ENCODE data around the gene OLIG1. TPM values are rescaled to one million over a fixed set of nuclear protein-coding genes. Genes with fewer than 3 reads are reported as not detected.
A peak's percentile ranks its signal among the peaks of the same experiment; 100 is the strongest.

OLIG1 gene
- total RNA-seq, 1 donor from 2014 or later, result not detected

- DNase-seq (ENCODE audit: low read depth in 2 of 2), result no peak
These were observed 6.5 kb upstream of the OLIG1 start for GRCh38 chr21:33063375-33063883.

DNA sequence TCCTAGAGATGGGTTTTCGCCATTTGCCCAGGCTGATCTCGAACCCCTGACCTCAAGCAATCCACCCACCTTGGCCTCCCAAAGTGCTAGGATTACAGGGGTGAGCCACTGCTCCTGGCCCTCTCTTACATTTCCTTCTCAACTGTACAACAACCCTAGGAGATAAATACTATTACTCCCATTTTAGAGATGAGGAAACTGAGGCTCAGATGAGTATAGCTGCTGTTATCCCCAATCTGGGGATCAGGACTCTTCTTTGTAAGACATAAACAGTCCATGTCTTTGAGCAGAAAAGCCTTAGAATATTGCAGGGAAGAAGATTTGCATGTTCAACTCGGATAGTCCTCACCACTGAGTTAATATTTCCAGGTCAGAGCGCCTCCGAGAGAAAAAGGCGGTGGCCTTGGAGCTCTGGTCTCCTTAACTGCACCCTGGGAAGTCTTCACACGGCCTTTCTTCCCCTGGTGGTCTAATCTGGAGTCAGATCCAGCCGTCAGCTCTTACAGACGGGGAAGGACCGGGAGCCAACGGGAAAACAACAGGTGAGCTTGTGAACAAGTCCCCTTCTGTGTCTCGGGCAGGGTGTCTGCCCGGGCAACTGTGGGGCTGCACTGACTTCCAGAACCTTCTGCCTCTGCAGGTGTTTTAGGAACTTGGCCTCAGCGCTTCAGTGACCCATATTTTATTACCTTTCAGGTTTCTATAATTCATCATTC is 5.9 kb upstream of the OLIG1 start:
- no peak for DNase-seq (ENCODE audit: low read depth in 2 of 2)

- no peak for DNase-seq (ENCODE audit: low read depth in 2 of 2)
These were observed 5.1 kb upstream of the OLIG1 start for GRCh38 chr21:33064623-33065390.

- no peak for DNase-seq (ENCODE audit: low read depth in 2 of 2)
These were observed 2.9 kb upstream of the OLIG1 start for GRCh38 chr21:33067043-33067442.

GRCh38 chr21:33067457-33067856 is 2.5 kb upstream of the OLIG1 start:
- DNase-seq (ENCODE audit: low read depth in 2 of 2), result no peak

- DNase-seq (ENCODE audit: low read depth in 2 of 2), result no peak
These were observed 698 bp upstream of the OLIG1 start for GRCh38 chr21:33069243-33069642.

DNA sequence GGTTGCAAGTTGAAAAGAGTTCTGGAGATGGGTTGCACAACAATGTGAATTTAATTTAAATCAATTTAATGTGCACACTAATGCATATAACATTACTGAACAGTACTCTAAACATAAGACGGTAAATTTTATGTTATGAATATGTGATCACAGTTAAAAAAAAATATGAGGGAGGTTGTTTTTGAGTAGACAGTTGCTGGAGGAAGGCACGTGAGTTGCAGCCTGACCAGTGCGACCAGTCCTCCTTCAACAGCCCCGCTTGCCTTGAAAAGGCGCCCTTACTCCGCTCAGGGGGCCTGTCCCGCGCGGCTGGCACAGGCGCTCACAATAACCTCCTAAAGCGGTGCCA is 322 bp upstream of the OLIG1 start:
- no peak for DNase-seq (ENCODE audit: low read depth in 2 of 2)

DNA sequence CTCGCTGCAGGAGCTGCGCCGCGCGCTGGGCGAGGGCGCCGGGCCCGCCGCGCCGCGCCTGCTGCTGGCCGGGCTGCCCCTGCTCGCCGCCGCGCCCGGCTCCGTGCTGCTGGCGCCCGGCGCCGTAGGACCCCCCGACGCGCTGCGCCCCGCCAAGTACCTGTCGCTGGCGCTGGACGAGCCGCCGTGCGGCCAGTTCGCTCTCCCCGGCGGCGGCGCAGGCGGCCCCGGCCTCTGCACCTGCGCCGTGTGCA is 730 bp downstream of the OLIG1 start:
- no peak for DNase-seq (ENCODE audit: low read depth in 2 of 2)

DNA sequence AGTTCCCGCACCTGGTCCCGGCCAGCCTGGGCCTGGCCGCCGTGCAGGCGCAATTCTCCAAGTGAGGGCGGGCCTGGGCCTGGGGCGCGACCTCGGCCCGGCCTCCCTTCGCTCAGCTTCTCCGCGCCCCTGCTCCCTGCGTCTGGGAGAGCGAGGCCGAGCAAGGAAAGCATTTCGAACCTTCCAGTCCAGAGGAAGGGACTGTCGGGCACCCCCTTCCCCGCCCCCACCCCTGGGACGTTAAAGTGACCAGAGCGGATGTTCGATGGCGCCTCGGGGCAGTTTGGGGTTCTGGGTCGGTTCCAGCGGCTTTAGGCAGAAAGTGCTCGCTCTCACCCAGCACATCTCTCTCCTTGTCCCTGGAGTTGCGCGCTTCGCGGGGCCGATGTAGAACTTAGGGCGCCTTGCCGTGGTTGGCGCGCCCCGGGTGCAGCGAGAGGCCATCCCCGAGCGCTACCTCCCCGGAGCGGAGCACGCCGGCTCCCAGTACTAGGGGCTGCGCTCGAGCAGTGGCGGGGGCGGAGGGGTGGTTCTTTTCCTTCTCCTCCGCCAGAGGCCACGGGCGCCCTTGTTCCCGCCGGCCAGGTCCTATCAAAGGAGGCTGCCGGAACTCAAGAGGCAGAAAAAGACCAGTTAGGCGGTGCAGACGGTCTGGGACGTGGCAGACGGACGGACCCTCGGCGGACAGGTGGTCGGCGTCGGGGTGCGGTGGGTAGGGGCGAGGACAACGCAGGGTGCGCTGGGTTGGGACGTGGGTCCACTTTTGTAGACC is 1.2 kb downstream of the OLIG1 start:
- DNase-seq (ENCODE audit: low read depth in 2 of 2), result no peak

GRCh38 chr21:33071770-33072306 is 1.9 kb downstream of the OLIG1 start:
- DNase-seq (ENCODE audit: low read depth in 2 of 2), result peak in 1 of 2 donors; percentile 17

DNA sequence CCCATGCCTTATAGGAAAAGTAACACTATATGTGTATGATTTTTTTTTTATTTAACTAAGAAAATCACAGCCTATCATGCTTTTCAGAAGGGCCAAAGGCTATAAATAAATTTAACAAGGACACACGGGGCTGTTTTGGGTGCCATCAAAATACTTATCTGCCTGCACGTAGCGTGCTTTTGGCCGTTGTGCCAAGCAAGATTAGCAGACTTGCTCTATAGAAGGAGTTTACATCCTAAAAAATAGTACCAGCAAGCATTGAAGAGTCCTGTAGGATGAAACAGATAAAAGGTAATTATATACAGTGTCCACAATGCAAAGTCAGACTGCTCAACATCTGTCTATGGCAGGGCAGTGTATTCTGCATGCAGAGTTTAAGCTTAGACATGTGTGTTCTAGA is 3.7 kb downstream of the OLIG1 start:
- DNase-seq (ENCODE audit: low read depth in 2 of 2), result no peak

GRCh38 chr21:33075128-33075527 is 5.2 kb downstream of the OLIG1 start:
- DNase-seq (ENCODE audit: low read depth in 2 of 2), result no peak

GRCh38 chr21:33075596-33076195 is 5.8 kb downstream of the OLIG1 start:
- no peak for DNase-seq (ENCODE audit: low read depth in 2 of 2)

DNA sequence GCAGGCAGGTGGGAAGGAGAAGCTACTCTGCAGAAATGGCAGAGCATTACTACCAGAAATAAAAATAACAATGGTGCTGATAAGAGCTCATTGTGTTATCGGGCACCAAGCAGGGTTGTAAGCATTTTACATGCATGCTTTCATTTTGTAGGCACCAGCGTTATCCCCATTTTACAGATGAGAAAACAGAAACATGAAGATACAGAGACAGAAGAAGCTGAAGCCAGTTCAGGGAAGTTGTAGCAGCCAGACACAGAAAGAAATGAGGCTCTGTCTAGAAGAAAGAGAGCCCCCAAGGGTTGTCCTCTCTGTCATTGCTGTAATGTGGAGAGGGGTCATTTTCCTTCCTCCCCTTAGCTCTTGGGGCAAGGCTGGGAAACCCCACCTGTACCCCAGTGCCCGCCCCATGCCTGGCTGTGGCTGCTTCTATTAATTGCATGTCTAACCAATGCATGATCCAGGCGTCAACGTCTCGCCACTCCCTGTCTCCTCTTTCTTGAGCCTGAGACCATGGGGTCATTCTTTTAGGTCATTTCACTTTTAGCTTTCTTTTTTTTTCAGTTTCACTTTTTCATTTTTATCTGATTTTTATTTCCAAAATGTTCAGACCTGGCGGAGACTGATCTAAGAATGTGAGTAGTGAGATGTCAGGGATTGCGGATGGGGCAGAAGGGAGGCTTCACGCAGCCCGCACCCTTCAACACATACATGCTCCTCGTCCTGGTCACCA is 6.8 kb downstream of the OLIG1 start:
- DNase-seq (ENCODE audit: low read depth in 2 of 2), result no peak

DNA sequence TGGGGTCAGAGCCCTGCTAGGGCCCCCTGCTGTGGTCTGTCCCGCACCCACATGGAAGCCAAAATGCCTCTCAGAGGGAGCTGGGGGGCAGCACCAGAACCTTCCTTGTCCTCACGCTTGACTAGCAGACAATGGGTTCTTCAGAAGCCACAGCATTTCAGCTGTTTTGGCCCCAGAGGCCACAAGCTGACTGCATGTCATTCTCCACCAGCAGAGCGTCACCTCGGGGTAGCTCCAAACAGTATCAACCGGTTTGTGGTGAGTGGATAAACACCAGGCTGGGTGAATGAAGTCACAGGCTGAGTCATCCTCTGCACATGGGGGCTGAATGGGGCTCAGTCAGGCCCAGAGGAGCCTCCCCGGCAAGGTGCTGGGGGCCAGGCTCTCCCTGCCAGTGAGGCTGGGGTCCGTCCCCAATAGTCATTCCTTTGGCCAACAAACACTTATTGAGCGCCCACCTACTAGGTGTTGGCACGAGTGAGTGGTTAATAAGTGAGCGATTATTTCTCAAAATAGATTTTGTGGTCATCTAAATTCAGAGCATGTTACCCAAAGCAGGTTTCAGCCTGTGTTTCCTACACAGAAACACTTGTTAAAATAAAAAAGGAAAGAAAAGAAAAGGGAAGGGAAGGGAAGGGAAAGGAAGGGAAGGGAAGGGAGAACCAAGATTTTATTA is 9.1 kb downstream of the OLIG1 start:
- peak in 1 of 2 donors; percentile 12 for DNase-seq (ENCODE audit: low read depth in 2 of 2)

- no peak for DNase-seq (ENCODE audit: low read depth in 2 of 2)
These were observed 10.4 kb downstream of the OLIG1 start for GRCh38 chr21:33080376-33080775.

DNA sequence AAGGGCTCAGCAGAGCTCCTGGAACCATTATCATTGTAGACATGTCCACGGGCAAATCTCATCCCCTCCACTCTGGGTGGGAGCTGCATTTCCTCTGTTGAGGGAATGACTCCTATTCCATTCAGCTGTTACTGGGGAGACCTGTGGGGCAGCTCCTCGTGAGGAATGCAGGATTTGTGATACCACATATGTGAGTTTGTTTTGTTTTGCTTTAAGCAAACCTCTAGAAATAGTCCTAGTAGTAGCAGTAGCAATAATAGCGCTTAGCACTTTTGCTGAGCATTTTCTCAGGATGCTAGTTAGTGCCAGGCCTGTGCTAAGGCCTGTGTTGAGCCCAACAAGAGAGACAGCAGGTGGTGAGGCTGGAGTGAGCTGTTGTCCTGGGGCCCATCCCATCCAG is 10.8 kb downstream of the OLIG1 start:
- DNase-seq (ENCODE audit: low read depth in 2 of 2), result no peak

DNA sequence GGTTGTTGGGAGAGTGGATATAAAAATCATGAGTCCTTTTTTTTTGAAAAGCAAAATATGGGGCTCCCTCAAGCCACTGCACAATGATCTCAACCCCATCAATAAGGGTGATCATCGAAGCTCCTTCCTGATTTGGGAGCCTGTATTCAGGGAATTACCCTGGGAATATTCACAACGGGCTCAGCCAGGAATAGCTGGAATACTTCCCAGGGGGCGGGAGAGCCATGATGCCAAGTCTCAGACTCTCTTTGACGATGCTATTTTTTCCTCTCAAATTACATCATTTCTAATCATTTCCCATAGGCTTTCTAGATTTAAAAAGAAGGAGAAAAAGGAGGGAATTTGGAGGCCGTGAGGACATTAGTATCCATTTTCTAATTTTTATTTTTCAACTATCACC is 18.4 kb downstream of the OLIG1 start:
- DNase-seq (ENCODE audit: low read depth in 2 of 2), result no peak

DNA sequence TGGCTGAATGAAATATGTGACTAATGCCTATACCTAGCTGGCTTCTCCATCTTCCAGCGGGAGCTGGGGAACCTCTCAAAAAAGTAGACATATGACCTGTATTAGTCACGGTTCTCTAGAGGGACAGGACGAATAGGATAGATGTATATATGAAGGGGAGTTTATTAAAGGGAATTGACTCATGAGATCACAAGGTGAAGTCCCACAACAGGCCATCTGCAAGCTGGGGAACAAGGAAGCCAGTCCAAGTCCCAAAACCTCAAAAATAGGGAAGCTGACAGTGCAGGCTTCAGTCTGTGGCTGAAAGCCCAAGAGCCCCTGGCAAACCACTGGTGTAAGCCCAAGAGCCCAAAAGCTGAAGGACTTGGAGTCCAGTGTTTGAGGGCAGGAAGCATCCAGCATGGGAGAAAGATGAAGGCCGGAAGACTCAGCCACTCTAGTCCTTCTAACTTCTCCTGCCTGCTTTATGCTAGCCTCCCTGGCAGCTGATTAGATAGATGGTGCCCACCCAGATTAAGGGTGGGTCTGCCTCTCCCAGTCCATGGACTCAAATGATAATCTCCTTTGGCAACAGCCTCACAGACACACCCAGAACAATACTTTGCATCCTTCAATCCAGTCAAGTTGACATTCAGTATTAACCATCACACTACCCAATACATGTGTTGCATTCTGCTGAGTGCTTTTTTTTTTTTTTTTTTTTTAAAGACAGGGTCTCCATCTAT is 19.6 kb downstream of the OLIG1 start:
- no peak for DNase-seq (ENCODE audit: low read depth in 2 of 2)

GRCh38 chr21:33096426-33096825 is 26.5 kb downstream of the OLIG1 start:
- no peak for DNase-seq (ENCODE audit: low read depth in 2 of 2)
